AG20443 (cell line): ENCODE measurements around the gene ECHDC3.
"Not testable (repeated sequence)": the region's sequence is repeated elsewhere in the genome, so short reads cannot be mapped to it uniquely, and the experiment has no call there.

Source experiments
- DNase-seq: peaks from one replicate; pipeline ENCODE4 v3.0.0; 2012; ENCODE audit warnings: low spot score, mixed read lengths

The ECHDC3 gene

GRCh38 chr10:11716686-11717085 is 25.5 kb upstream of the ECHDC3 start:
- no peak for DNase-seq

- no peak for DNase-seq
Measured at GRCh38 chr10:11719496-11720259, 22.5 kb upstream of the ECHDC3 start.

GRCh38 chr10:11720260-11720741 is 21.9 kb upstream of the ECHDC3 start:
- no peak for DNase-seq

GRCh38 chr10:11721806-11722205 is 20.4 kb upstream of the ECHDC3 start:
- DNase-seq: no peak

GRCh38 chr10:11723359-11723758 is 18.8 kb upstream of the ECHDC3 start:
- DNase-seq: no peak

GRCh38 chr10:11724938-11725776 is 17.0 kb upstream of the ECHDC3 start:
- peak; percentile 80 for DNase-seq

- DNase-seq: no peak
Measured at GRCh38 chr10:11725912-11726311, 16.3 kb upstream of the ECHDC3 start.

- DNase-seq: no peak
Measured at GRCh38 chr10:11727563-11727962, 14.6 kb upstream of the ECHDC3 start.

- no peak for DNase-seq
Measured at GRCh38 chr10:11728353-11728752, 13.8 kb upstream of the ECHDC3 start.

- no peak for DNase-seq
Measured at GRCh38 chr10:11729790-11730315, 12.3 kb upstream of the ECHDC3 start.

GRCh38 chr10:11730779-11731178 is 11.4 kb upstream of the ECHDC3 start:
- no peak for DNase-seq

GRCh38 chr10:11736767-11737166 is 5.4 kb upstream of the ECHDC3 start:
- DNase-seq: not testable (repeated sequence)

- DNase-seq: not testable (repeated sequence)
Measured at GRCh38 chr10:11737258-11738032, 4.7 kb upstream of the ECHDC3 start.

- DNase-seq: no peak
Measured at GRCh38 chr10:11740907-11741306, 1.3 kb upstream of the ECHDC3 start.

- DNase-seq: no peak
Measured at GRCh38 chr10:11741608-11742007, 574 bp upstream of the ECHDC3 start.

- DNase-seq: no peak
Measured at GRCh38 chr10:11742779-11743298, 657 bp downstream of the ECHDC3 start.

GRCh38 chr10:11743461-11744338 is 1.5 kb downstream of the ECHDC3 start:
- DNase-seq: no peak

- no peak for DNase-seq
Measured at GRCh38 chr10:11745045-11745444, 2.9 kb downstream of the ECHDC3 start.

GRCh38 chr10:11746883-11747539 is 4.8 kb downstream of the ECHDC3 start:
- no peak for DNase-seq

GRCh38 chr10:11748866-11749265 is 6.7 kb downstream of the ECHDC3 start:
- DNase-seq: no peak
